Stimulated activated CD4-positive, alpha-beta T cell treated with anti-CD3 and anti-CD28 coated beads, Interleukin-15, amount 100 ng/mL, for 24 hours (primary cell): ENCODE measurements around the gene GOLPH3L.
"Not testable (repeated sequence)": the region's sequence is repeated elsewhere in the genome, so short reads cannot be mapped to it uniquely, and the experiment has no call there.

Experiments used
- DNase-seq: peaks from one replicate; pipeline ENCODE4 v3.0.0-alpha.2; 2020

The GOLPH3L gene

GRCh38 chr1:150657064-150657463, 39.9 kb downstream of the GOLPH3L start:
- DNase-seq, result not testable (repeated sequence)

GRCh38 chr1:150654635-150655034, 42.3 kb downstream of the GOLPH3L start:
- not testable (repeated sequence) for DNase-seq

GRCh38 chr1:150650193-150650592, 46.8 kb downstream of the GOLPH3L start:
- DNase-seq, result no peak

- DNase-seq, result no peak
Observed at GRCh38 chr1:150649441-150650075, 47.4 kb downstream of the GOLPH3L start.

GRCh38 chr1:150642296-150642695, 54.7 kb downstream of the GOLPH3L start:
- DNase-seq, result no peak

- not testable (repeated sequence) for DNase-seq
Observed at GRCh38 chr1:150641126-150641815, 55.7 kb downstream of the GOLPH3L start.

- not testable (repeated sequence) for DNase-seq
Observed at GRCh38 chr1:150638430-150638829, 58.5 kb downstream of the GOLPH3L start.

GRCh38 chr1:150634839-150635622, 61.9 kb downstream of the GOLPH3L start:
- DNase-seq, result not testable (repeated sequence)

- DNase-seq, result peak; percentile 97
Observed at GRCh38 chr1:150629115-150629928, 67.6 kb downstream of the GOLPH3L start, which contains the start of gene ENSA. Gene ENSA (minus strand): TSS chr1:150629612. CDS start chr1:150629470, 142 bp downstream.

- DNase-seq, result no peak
Observed at GRCh38 chr1:150628766-150629114, 68.2 kb downstream of the GOLPH3L start.

GRCh38 chr1:150627826-150628410, 69.0 kb downstream of the GOLPH3L start:
- no peak for DNase-seq

GRCh38 chr1:150626150-150626549, 70.8 kb downstream of the GOLPH3L start:
- peak; percentile 65 for DNase-seq

GRCh38 chr1:150624546-150624945, 72.4 kb downstream of the GOLPH3L start:
- not testable (repeated sequence) for DNase-seq

- not testable (repeated sequence) for DNase-seq
Observed at GRCh38 chr1:150624134-150624533, 72.8 kb downstream of the GOLPH3L start.

GRCh38 chr1:150622303-150622975, 74.5 kb downstream of the GOLPH3L start:
- DNase-seq, result no peak

GRCh38 chr1:150621497-150622302, 75.3 kb downstream of the GOLPH3L start:
- peak; percentile 65 for DNase-seq

- DNase-seq, result no peak
Observed at GRCh38 chr1:150620919-150621318, 76.0 kb downstream of the GOLPH3L start.

GRCh38 chr1:150619576-150620509, 77.1 kb downstream of the GOLPH3L start:
- no peak for DNase-seq

- DNase-seq, result no peak
Observed at GRCh38 chr1:150615346-150616201, 81.4 kb downstream of the GOLPH3L start.
